D721Med (cell line): Measurements from ENCODE around the gene FNBP1L.

Experiments
- DNase-seq: peaks from one replicate; pipeline ENCODE4 v3.0.0; 2011; ENCODE audit warnings: low spot score; ENCODE audit not compliant: insufficient read length
- FAIRE-seq: peaks from 2 replicates; lab custom pipeline; 2011; peaks lifted over from hg19 to GRCh38; lab: Jason Lieb, UNC
- TF ChIP-seq, protein P1 (sequence below): IDR thresholded peaks from 2 replicates; pipeline ENCODE4 v1.5.1; 2012; ENCODE audit warnings: mild to moderate bottlenecking, control low read depth; ENCODE audit not compliant: insufficient read depth; ENCODE audit errors: missing control alignments

The FNBP1L gene

GRCh38 chr1:93601686-93602085, 153.8 kb downstream of the FNBP1L start:
- DNase-seq (no peak), FAIRE-seq (no peak)
- TF ChIP-seq, protein P1, sequence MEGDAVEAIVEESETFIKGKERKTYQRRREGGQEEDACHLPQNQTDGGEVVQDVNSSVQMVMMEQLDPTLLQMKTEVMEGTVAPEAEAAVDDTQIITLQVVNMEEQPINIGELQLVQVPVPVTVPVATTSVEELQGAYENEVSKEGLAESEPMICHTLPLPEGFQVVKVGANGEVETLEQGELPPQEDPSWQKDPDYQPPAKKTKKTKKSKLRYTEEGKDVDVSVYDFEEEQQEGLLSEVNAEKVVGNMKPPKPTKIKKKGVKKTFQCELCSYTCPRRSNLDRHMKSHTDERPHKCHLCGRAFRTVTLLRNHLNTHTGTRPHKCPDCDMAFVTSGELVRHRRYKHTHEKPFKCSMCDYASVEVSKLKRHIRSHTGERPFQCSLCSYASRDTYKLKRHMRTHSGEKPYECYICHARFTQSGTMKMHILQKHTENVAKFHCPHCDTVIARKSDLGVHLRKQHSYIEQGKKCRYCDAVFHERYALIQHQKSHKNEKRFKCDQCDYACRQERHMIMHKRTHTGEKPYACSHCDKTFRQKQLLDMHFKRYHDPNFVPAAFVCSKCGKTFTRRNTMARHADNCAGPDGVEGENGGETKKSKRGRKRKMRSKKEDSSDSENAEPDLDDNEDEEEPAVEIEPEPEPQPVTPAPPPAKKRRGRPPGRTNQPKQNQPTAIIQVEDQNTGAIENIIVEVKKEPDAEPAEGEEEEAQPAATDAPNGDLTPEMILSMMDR, result no peak

DNA sequence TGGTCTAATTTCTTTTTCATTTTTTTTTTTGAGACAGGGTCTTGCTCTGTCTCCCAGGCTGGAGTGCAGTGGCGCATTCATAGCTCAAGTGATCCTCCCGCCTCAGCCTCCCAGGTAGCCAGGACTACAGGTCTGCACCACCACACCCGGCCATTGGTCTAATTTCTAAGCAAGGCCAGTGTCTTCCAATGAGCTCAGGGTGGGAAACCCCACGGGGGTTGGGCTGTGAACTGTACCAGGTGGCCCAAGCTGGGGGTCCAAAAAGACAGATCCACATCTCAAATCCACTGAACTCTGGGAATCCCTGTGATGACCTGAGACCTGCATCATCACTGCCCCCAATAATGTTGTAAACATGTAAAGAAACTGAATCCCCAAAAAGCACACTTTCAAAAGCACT, 154.2 kb downstream of the FNBP1L start:
- FAIRE-seq (no peak), DNase-seq (no peak)
- TF ChIP-seq, protein P1, result no peak

GRCh38 chr1:93603106-93603505, 155.2 kb downstream of the FNBP1L start:
- no peak for FAIRE-seq
- TF ChIP-seq, protein P1, result no peak
- DNase-seq, result no peak

DNA sequence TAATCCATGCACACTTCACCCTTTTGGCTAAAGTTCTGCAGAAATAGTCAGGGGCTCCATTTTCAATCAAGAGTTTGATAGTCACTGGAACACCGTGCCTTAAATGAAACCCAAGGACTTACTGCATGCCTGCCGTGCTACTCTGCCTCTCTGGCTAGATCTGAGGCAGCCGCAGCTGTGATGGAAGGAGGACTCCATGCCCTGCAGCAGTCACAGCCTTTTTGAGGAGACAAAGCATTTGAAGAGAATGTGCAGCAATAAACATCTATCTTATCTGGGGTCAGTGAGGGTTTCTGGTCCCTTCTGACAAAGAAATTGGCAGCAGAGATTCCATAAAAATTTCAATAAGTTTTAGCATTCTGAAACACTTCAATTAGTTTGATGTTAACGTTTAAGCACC, 155.7 kb downstream of the FNBP1L start:
- FAIRE-seq (no peak), DNase-seq (no peak)
- TF ChIP-seq, protein P1, result no peak
